ENCODE measurements around the gene S100A5.

Gene S100A5

GRCh38 chr1:153539395-153540093, 1.2 kb downstream of the S100A5 start:
- no peaks in the 10 kb centered on the region for H3K9me3 Mint-ChIP-seq
- peak overlapping the region; percentile 93 for H3K27ac Mint-ChIP-seq
- H3K27me3 Mint-ChIP-seq = no peaks in the 10 kb centered on the region
- peaks cover 81% of the 10 kb centered on the region for H3K4me1 Mint-ChIP-seq
- peaks cover 51% of the 10 kb centered on the region for H3K36me3 Mint-ChIP-seq
- DNase-seq = peak; percentile 20
- CTCF ChIA-PET = interaction anchor here (1.3 to 2.1 kb wide), 4 partner anchors 7 to 447 kb away, joined by 4 to 13 read pairs (median 10); partner anchors contain the start of gene RAB13
- H3K4me3 Mint-ChIP-seq = no peak overlapping the region

DNA sequence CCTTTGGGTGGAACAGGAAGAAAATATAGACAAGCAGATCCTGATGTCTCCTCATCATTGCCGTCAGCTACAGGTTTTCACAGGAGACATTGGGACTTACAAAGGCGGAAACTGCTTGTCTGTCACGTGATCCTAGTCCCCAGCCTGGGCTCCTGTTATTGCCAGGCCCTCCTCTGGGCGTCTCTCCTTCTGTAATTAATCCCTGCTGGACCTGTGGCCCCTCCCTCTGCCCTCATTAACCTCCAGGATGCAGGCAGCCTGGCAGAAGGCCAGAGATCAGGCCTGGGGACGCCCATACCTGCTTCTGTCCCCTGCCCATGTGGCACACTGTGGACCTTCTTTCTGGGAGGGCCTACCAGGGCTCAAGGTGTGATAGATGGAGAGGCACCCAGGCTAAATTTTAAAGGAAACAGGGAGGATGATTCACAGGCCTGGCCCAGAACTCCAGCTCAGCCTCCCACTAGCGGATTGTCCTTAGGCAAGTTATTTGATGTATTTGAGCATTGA, 2.4 kb downstream of the S100A5 start:
- Mint-ChIP-seq H3K4me3 (peak overlapping the region; percentile 31), H3K27me3 (no peaks in the 10 kb centered on the region), H3K36me3 (peaks cover 50% of the 10 kb centered on the region), H3K9me3 (no peaks in the 10 kb centered on the region), H3K4me1 (peaks cover 80% of the 10 kb centered on the region), H3K27ac (no peak overlapping the region)
- no peak for DNase-seq
- CTCF ChIA-PET = interaction anchor here (8.2 kb wide), 1 partner anchor 32 kb away, joined by 204 read pairs; no protein-coding TSS in a partner anchor

GRCh38 chr1:153537376-153537730, 3.4 kb downstream of the S100A5 start:
- Mint-ChIP-seq H3K27me3 (no peaks in the 10 kb centered on the region), H3K4me1 (peaks cover 80% of the 10 kb centered on the region), H3K9me3 (no peaks in the 10 kb centered on the region), H3K27ac (peak overlapping the region; percentile 91), H3K36me3 (peaks cover 46% of the 10 kb centered on the region), H3K4me3 (peak overlapping the region; percentile 82)
- CTCF ChIA-PET = interaction anchor here (8.2 kb wide), 1 partner anchor 33 kb away, joined by 204 read pairs; no protein-coding TSS in a partner anchor
- peak; percentile 17 for DNase-seq

DNA sequence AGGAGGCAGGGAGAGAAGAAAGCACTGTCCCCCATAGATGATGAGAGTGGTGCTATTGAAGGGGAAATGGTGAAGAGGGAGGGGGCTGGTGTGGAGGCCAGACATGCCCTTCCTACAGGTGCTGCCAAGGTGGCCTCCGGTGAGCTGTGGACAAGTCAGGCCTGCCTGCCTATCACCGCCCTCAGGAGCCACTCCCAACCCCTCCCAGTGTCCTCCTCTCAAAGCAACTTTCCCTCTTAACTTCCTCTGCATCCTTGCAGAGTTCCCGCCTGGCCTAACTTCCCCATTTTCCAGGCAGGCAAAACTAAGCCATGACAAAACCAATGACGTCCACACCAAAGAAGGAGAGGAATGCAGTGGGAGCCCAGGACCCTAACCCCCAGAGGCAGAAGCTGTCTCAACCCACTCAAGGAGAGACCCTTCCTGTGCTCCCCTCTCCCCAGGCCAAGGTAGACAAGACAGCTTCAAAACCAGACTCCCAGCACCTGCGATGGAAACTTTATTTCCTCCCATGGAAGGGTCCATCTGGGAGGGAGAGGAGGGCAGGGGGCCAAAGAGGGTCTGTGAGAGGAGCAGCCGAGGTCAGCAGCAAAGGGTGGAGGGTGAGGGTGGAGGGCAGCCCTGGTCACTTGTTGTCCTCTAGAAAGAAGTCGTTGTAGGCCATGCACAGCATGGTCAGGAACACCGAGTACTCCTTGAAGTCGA, 3.9 kb downstream of the S100A5 start:
- Mint-ChIP-seq H3K4me1 (peaks cover 80% of the 10 kb centered on the region), H3K4me3 (peak overlapping the region; percentile 82), H3K27me3 (no peaks in the 10 kb centered on the region), H3K36me3 (peaks cover 44% of the 10 kb centered on the region), H3K27ac (peak overlapping the region; percentile 91), H3K9me3 (no peaks in the 10 kb centered on the region)
- CTCF ChIA-PET = interaction anchor here (2.2 to 8.2 kb wide), 3 partner anchors 8 to 33 kb away, joined by 10 to 204 read pairs (median 74); partner anchors contain the start of gene S100A4
- peak; percentile 28 for DNase-seq

DNA sequence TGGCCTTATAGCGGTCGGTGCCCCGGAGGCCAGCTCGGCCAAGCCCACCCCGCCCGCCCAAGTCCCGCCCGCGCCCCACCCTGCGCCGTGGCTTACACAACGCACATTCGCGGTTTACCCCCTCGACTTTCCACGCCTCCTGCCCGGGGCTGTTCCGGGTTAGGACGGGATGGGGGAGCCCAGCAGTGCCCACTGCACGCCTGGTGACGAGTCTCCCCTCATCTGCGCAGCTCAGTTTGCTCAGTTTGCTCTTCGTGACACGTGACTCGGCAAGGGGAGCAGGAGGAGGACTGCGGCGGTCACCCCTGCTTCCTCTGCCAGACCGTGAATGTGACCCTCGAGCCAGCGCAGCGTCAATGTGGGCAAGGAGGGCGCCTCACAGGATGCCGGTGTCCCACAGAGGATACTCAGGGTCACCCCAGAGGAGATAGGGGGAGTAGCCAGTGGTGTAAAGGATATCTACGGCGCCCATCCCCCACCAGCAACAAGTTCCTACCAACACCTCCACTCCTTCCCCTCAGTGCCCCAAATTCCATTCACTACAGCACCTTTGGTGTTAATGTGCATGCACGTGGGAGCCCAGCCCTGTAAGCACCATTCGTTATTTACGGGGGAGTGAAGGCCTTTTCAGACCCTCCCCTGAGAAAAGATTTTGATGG, 4.6 kb downstream of the S100A5 start:
- Mint-ChIP-seq H3K9me3 (no peaks in the 10 kb centered on the region), H3K27me3 (no peaks in the 10 kb centered on the region), H3K4me3 (peak overlapping the region; percentile 82), H3K4me1 (peaks cover 80% of the 10 kb centered on the region), H3K27ac (peak overlapping the region; percentile 91), H3K36me3 (peaks cover 39% of the 10 kb centered on the region)
- DNase-seq = peak; percentile 91
- CTCF ChIA-PET = interaction anchor here (1.1 to 8.2 kb wide), 5 partner anchors 9 to 42 kb away, joined by 3 to 204 read pairs (median 14); partner anchors contain the start of gene S100A4

- peaks cover 79% of the 10 kb centered on the region for H3K4me1 Mint-ChIP-seq
- DNase-seq = peak; percentile 67
- H3K4me3 Mint-ChIP-seq = peak within 1 kb of the TSS; percentile 82
- CTCF ChIA-PET = interaction anchor here (1.0 to 8.2 kb wide), 7 partner anchors 9 to 41 kb away, joined by 3 to 204 read pairs (median 10); partner anchors contain the start of gene S100A4
- no peaks in the 10 kb centered on the region for H3K9me3 Mint-ChIP-seq
- peak within 1 kb of the TSS; percentile 91 for H3K27ac Mint-ChIP-seq
- peaks cover 34% of the 10 kb centered on the region for H3K36me3 Mint-ChIP-seq
- no peaks in the 10 kb centered on the region for H3K27me3 Mint-ChIP-seq
These were observed 5.3 kb downstream of the S100A5 start, which contains the start of gene S100A6 for GRCh38 chr1:153535242-153536011. Gene S100A6 (minus strand): TSS chr1:153535991. CDS start chr1:153535339, 652 bp downstream.

GRCh38 chr1:153534925-153535241, 5.9 kb downstream of the S100A5 start:
- peaks cover 29% of the 10 kb centered on the region for H3K36me3 Mint-ChIP-seq
- CTCF ChIA-PET = interaction anchor here (1.0 to 8.2 kb wide), 10 partner anchors 10 to 93 kb away, joined by 3 to 204 read pairs (median 12); partner anchors contain the start of genes S100A13, S100A2 and S100A4
- H3K4me3 Mint-ChIP-seq = peak overlapping the region; percentile 82
- no peaks in the 10 kb centered on the region for H3K27me3 Mint-ChIP-seq
- peak; percentile 18 for DNase-seq
- peak overlapping the region; percentile 91 for H3K27ac Mint-ChIP-seq
- H3K9me3 Mint-ChIP-seq = no peaks in the 10 kb centered on the region
- H3K4me1 Mint-ChIP-seq = peaks cover 74% of the 10 kb centered on the region

GRCh38 chr1:153534226-153534924, 6.4 kb downstream of the S100A5 start:
- Mint-ChIP-seq H3K27me3 (no peaks in the 10 kb centered on the region), H3K36me3 (peaks cover 27% of the 10 kb centered on the region), H3K4me1 (peaks cover 68% of the 10 kb centered on the region), H3K27ac (peak overlapping the region; percentile 91), H3K9me3 (no peaks in the 10 kb centered on the region), H3K4me3 (peak overlapping the region; percentile 82)
- CTCF ChIA-PET = interaction anchor here (1.0 to 8.2 kb wide), 9 partner anchors 10 to 93 kb away, joined by 3 to 204 read pairs (median 14); partner anchors contain the start of genes S100A13, S100A2 and S100A4
- DNase-seq = no peak

DNA sequence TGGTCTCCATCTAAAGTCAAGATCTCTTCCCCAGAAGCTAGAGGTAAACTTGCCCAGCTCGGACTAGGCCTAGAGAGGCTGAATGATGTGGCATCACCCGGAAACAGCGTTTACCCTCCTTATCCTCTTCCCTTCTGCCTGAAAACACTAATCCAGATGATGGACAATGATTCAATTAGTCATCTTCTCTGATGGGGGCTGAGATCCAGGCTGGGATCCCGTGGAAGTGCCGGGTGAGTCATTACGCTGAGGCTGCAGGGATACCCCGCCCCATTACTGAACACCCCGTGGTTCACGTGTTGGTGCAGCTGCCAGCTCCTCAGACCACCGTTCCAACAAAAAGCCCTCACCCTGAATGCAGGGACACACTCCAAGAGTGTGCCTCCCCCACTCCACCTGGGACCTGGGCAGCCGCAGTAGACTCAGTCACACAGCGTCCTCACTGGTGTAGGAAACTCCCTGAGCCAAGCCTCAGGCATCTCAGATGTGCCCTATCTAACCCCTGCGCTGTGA, 7.0 kb downstream of the S100A5 start:
- CTCF ChIA-PET = interaction anchor here (0.7 to 8.2 kb wide), 16 partner anchors 11 to 138 kb away, joined by 3 to 204 read pairs (median 12); partner anchors contain the start of genes S100A13, S100A2 and S100A4
- Mint-ChIP-seq H3K9me3 (no peaks in the 10 kb centered on the region), H3K4me3 (peak overlapping the region; percentile 82), H3K27me3 (no peaks in the 10 kb centered on the region), H3K27ac (peak overlapping the region; percentile 91), H3K36me3 (peaks cover 27% of the 10 kb centered on the region), H3K4me1 (peaks cover 68% of the 10 kb centered on the region)
- no peak for DNase-seq

DNA sequence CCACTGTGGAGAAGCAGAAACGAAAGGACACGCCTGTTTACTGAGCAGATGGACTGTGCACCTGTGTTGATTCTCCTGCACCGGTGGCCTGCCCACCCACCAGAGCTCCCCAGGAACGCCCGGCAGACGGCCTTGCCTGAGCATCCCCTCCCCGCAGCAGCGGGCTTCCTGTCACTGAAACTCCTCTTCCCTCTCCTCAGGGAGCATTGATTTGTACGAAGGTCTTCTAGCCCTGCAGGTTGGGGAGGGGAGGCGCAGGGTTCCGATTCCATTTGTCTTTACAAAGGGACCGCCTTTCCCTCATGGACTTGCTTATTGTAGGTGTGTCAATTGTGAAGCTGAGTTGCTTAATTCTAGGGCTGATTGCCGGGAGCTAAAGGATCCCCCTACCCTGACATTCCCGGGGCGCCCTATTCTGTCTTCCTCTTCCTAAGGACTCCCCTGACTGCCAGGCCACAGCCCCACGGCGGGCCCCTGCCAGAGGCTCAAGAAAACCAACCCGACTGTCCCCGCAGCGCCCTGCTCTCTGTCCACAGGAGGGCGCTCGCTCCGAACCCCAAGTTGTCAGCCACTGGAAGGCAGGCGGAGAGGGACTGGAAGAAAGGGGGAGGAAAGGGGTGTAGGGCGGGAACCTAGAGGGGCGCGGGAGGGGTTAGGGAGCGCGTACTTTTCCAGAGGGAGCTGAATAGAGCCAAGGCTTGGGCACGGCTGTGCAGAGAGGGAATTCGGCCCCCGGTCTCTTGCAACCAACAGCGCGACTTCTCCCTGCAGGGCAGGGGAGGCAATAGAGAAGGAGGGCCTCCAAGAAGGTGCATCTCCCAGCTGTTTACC, 7.8 kb downstream of the S100A5 start:
- Mint-ChIP-seq H3K4me3 (peak overlapping the region; percentile 82), H3K36me3 (peaks cover 27% of the 10 kb centered on the region), H3K27me3 (no peaks in the 10 kb centered on the region), H3K9me3 (no peaks in the 10 kb centered on the region), H3K27ac (peak overlapping the region; percentile 91), H3K4me1 (peaks cover 62% of the 10 kb centered on the region)
- DNase-seq = peak; percentile 87
- CTCF ChIA-PET = interaction anchor here (0.6 to 8.2 kb wide), 31 partner anchors 8 to 913 kb away, joined by 3 to 204 read pairs (median 4); partner anchors contain the start of genes S100A1, S100A13, S100A14 and S100A2

DNA sequence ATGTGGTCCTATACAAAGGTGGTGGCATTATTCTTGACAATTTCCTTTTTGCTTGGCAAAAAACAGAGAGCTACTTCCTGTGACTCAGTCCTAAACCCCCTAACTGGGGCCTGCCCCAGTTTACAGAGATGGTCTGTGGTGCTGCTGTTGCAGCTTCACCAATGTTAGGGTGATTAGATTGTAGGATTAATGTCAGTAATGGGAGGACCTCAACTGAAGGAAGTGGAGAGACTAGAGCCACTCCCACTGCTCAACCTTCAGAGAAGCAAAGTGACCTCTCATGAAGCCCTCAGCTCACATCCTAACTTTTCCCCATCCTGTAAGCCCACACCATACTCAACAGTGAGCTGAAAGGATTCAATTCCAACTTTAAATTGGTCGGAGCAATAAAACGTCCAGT, 8.6 kb downstream of the S100A5 start:
- Mint-ChIP-seq H3K4me3 (peak overlapping the region; percentile 82), H3K27ac (peak overlapping the region; percentile 91), H3K4me1 (peaks cover 55% of the 10 kb centered on the region), H3K9me3 (no peaks in the 10 kb centered on the region), H3K36me3 (peaks cover 27% of the 10 kb centered on the region), H3K27me3 (no peaks in the 10 kb centered on the region)
- CTCF ChIA-PET = interaction anchor here (0.7 to 8.2 kb wide), 27 partner anchors 9 to 913 kb away, joined by 3 to 204 read pairs (median 6); partner anchors contain the start of genes CHTOP, S100A1, S100A13 and S100A14
- peak; percentile 51 for DNase-seq

All from activated naive CD4-positive, alpha-beta T cell treated with anti-CD3 and anti-CD28 coated beads, Interleukin-2, amount 10 ng/mL, durations not matched to agents 7 days and 5 days (primary cell).